Epithelial cell of esophagus (primary cell): ENCODE results near the gene SPTBN1.

Source experiments
- DNase-seq: peaks from one replicate; pipeline ENCODE4 v3.0.0; 2010; ENCODE audit warnings: low read depth
- H3K4me3 ChIP-seq: 2 replicates; pipeline ENCODE4 v1.5.1; 2011; ENCODE audit warnings: mild to moderate bottlenecking, low read length, control low read depth
- CTCF ChIP-seq: IDR thresholded peaks from 2 replicates; pipeline ENCODE4 v1.5.1; 2011; ENCODE audit warnings: low read depth, mild to moderate bottlenecking, low read length, control low read depth, inconsistent platforms; ENCODE audit not compliant: insufficient read depth; ENCODE audit errors: missing control alignments

The SPTBN1 gene

GRCh38 chr2:54598347-54599325 lies 142.5 kb downstream of the SPTBN1 start:
- no peak for DNase-seq
- TF ChIP-seq CTCF, result no peak
- H3K4me3 ChIP-seq, result no peak overlapping the region

GRCh38 chr2:54599326-54599710 lies 143.2 kb downstream of the SPTBN1 start:
- TF ChIP-seq CTCF, result no peak
- DNase-seq, result no peak
- no peak overlapping the region for H3K4me3 ChIP-seq

- no peak for TF ChIP-seq CTCF
- H3K4me3 ChIP-seq, result no peak overlapping the region
- DNase-seq, result peak; percentile 97
Measured at GRCh38 chr2:54599914-54600313, 143.8 kb downstream of the SPTBN1 start.

GRCh38 chr2:54601339-54601738 lies 145.2 kb downstream of the SPTBN1 start:
- no peak for DNase-seq
- TF ChIP-seq CTCF, result no peak
- H3K4me3 ChIP-seq, result no peak overlapping the region

- no peak for TF ChIP-seq CTCF
- no peak for DNase-seq
- no peak overlapping the region for H3K4me3 ChIP-seq
Measured at GRCh38 chr2:54602736-54603322, 146.7 kb downstream of the SPTBN1 start.

GRCh38 chr2:54603357-54603756 lies 147.2 kb downstream of the SPTBN1 start:
- no peak overlapping the region for H3K4me3 ChIP-seq
- TF ChIP-seq CTCF, result no peak
- DNase-seq, result no peak
